ENCODE data around the gene DDAH1. TPM values are rescaled to one million over a fixed set of nuclear protein-coding genes. Genes with fewer than 3 reads are reported as not detected.
"Not testable (repeated sequence)": the region's sequence is repeated elsewhere in the genome, so short reads cannot be mapped to it uniquely, and the experiment has no call there.

Gene DDAH1
- total and polyA plus RNA-seq, 2 of the 4 experiments (the other 2 are of a cell fraction): 78.0 to 94.5 TPM

DNA sequence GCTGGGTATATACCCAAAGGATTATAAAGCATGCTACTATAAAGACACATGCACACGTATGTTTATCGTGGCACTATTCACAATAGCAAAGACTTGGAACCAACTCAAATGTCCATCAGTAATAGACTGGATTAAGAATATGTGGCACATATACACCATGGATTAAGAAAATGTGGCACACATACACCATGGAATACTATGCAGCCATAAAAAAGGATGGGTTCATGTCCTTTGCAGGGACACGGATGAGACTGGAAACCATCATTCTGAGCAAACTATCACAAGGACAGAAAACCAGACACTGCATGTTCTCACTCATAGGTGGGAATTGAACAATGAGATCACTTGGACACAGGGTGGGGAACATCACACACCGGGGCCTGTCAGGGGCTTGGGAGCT, 49.0 kb upstream of the DDAH1 start:
- DNase-seq; H3K9me1 ChIP-seq (ENCODE audit: insufficient read depth, low read length); CTCF ChIA-PET; H3K4me1 ChIP-seq (ENCODE audit: control insufficient read depth, insufficient read depth, low read length); H2AFZ ChIP-seq (replicated peaks; ENCODE audit: low read length, poor library complexity); H4K8ac ChIP-seq (ENCODE audit: low read depth in 2 of 2, low read length in 2 of 2); H2AK5ac ChIP-seq (ENCODE audit: low read depth, low read length); H2BK5ac ChIP-seq (ENCODE audit: low read depth, low read length, poor library complexity, severe bottlenecking); intact Hi-C loops (cut with micrococcal nuclease); H2BK20ac ChIP-seq (ENCODE audit: low read depth, low read length); H3K18ac ChIP-seq (ENCODE audit: low read depth, low read length); H3K27ac ChIP-seq (ENCODE audit: insufficient read depth, low read length); H3K4ac ChIP-seq (ENCODE audit: low read depth, low read length); H4K91ac ChIP-seq (ENCODE audit: insufficient read depth, low read depth, low read length); in situ Hi-C loops (cut with MboI; ENCODE audit: low sequenced_read_pairs); H2BK120ac ChIP-seq (ENCODE audit: low read depth, low read length); H2BK15ac ChIP-seq (ENCODE audit: low read depth, low read length); H3K56ac ChIP-seq (ENCODE audit: extremely low read depth, insufficient read depth, low read length); H3K23ac ChIP-seq (ENCODE audit: low read depth, low read length); H2AK9ac ChIP-seq (replicated peaks; ENCODE audit: low read depth, low read length, poor library complexity); ATAC-seq (ENCODE audit: low read depth); H4K5ac ChIP-seq (ENCODE audit: low read depth, low read length); H3K27me3 ChIP-seq (ENCODE audit: control insufficient read depth, insufficient read depth, low read length); H3K4me3 ChIP-seq (ENCODE audit: insufficient read depth, low read depth, low read length); H3K4me2 ChIP-seq (ENCODE audit: low read depth, low read length); H3K36me3 ChIP-seq (ENCODE audit: control insufficient read depth, insufficient read depth, low read length); H3K14ac ChIP-seq (replicated peaks; ENCODE audit: low read depth, low read length); H3K9me3 ChIP-seq (ENCODE audit: control insufficient read depth, insufficient read depth, low read length); dilution Hi-C loops (cut with HindIII; ENCODE audit: low sequenced_read_pairs, unreplicated experiment); H3K9ac ChIP-seq (ENCODE audit: low read depth, low read length); POLR2A ChIA-PET (ENCODE audit: unreplicated experiment); BruUV-seq (replicated peaks): not testable (repeated sequence)
- H3K79me1 ChIP-seq (ENCODE audit: low read depth in 1 of 2, low read length in 2 of 2): peaks cover 4 to 19% of the 10 kb centered on the region in 2 experiments; a peak in 2 of 4 replicates
- H4K20me1 ChIP-seq (ENCODE audit: insufficient read depth, low read length): peaks cover 12% of the 10 kb centered on the region; the same call in 1 of the 2 replicates
- no CpG with 5 or more reads among the region's 4 CpGs for WGBS, 2 experiments (ENCODE audit: extremely low coverage in 2 of 2, insufficient read length in 1 of 2)
